Renal cortical epithelial cell (primary cell): ENCODE results near the gene MAP3K6. TPM values are rescaled to one million over a fixed set of nuclear protein-coding genes. Genes with fewer than 3 reads are reported as not detected.

Experiments used
- DNase-seq: peaks from one replicate; pipeline ENCODE4 v3.0.0-alpha.2; 2011; ENCODE audit warnings: low read depth
- total RNA-seq: library from RNA; depleted of rRNA; stranded (reverse); fragments of >200 nt; gene quantifications from 2 replicates; pipeline ENCODE4 v1.2.3, GENCODE V29; 2014

MAP3K6 gene
- total RNA-seq, 1 donor from 2014 or later: 15.8 TPM

- no peak for DNase-seq
These were observed 28.0 kb downstream of the MAP3K6 start for GRCh38 chr1:27338751-27339150.

- DNase-seq: no peak
These were observed 30.0 kb downstream of the MAP3K6 start for GRCh38 chr1:27336756-27337155.

GRCh38 chr1:27335506-27336422, 31.0 kb downstream of the MAP3K6 start:
- no peak for DNase-seq

- DNase-seq: no peak
These were observed 33.0 kb downstream of the MAP3K6 start for GRCh38 chr1:27333717-27334279.

- DNase-seq: no peak
These were observed 34.1 kb downstream of the MAP3K6 start for GRCh38 chr1:27332536-27333281.

GRCh38 chr1:27331922-27332321, 34.8 kb downstream of the MAP3K6 start:
- DNase-seq: no peak

- no peak for DNase-seq
These were observed 35.3 kb downstream of the MAP3K6 start for GRCh38 chr1:27331426-27331825.

GRCh38 chr1:27330786-27331185, 36.0 kb downstream of the MAP3K6 start:
- DNase-seq: no peak

GRCh38 chr1:27327964-27328363, 38.8 kb downstream of the MAP3K6 start:
- DNase-seq: no peak

GRCh38 chr1:27325286-27325685, 41.5 kb downstream of the MAP3K6 start:
- no peak for DNase-seq

- DNase-seq: no peak
These were observed 44.1 kb downstream of the MAP3K6 start for GRCh38 chr1:27322569-27323240.

GRCh38 chr1:27321813-27322568, 44.8 kb downstream of the MAP3K6 start, which contains the start of gene TMEM222:
TMEM222 (plus strand) TSS chr1:27322163; CDS start chr1:27322198, 35 bp downstream.
- DNase-seq: peak; percentile 80

- DNase-seq: no peak
These were observed 48.2 kb downstream of the MAP3K6 start for GRCh38 chr1:27318596-27318995.

GRCh38 chr1:27318136-27318535, 48.6 kb downstream of the MAP3K6 start:
- DNase-seq: no peak

GRCh38 chr1:27316860-27317259, 49.9 kb downstream of the MAP3K6 start:
- DNase-seq: no peak

- no peak for DNase-seq
These were observed 52.0 kb downstream of the MAP3K6 start for GRCh38 chr1:27314737-27315136.

GRCh38 chr1:27314169-27314568, 52.6 kb downstream of the MAP3K6 start:
- DNase-seq: no peak

GRCh38 chr1:27307874-27308598, 58.7 kb downstream of the MAP3K6 start:
- no peak for DNase-seq

GRCh38 chr1:27306892-27307761, 59.6 kb downstream of the MAP3K6 start:
- no peak for DNase-seq
